Mesenchymal stem cell (in vitro differentiated cells and primary cell): Measurements from ENCODE around the gene MAN2A1.
A peak's percentile ranks its signal among the peaks of the same experiment; 100 is the strongest.

Experiments used
- DNase-seq: peaks from one replicate; pipeline ENCODE4 v3.0.0-alpha.2; 2013
- H2AFZ ChIP-seq: one replicate; pipeline ENCODE4 v1.6.1; 2013; ENCODE audit warnings: low read depth, mild to moderate bottlenecking, control low read depth, inconsistent platforms, low read length, moderate library complexity
- H2AK5ac ChIP-seq: 2 replicates; pipeline ENCODE4 v1.6.1; 2013; ENCODE audit warnings: low read length, moderate library complexity, mild to moderate bottlenecking, inconsistent platforms; ENCODE audit not compliant: severe bottlenecking
- H2BK120ac ChIP-seq: one replicate; pipeline ENCODE4 v1.6.1; 2013; ENCODE audit warnings: low read depth, mild to moderate bottlenecking, inconsistent platforms, low read length, moderate library complexity
- H2BK12ac ChIP-seq, 2 experiments: one replicate each; pipeline ENCODE4 v1.6.1; 2013; ENCODE audit warnings: inconsistent platforms in 2 of 2, low read length in 2 of 2, mild to moderate bottlenecking in 2 of 2, moderate library complexity in 2 of 2, control low read depth in 1 of 2
- H2BK15ac ChIP-seq: one replicate; pipeline ENCODE4 v1.6.1; 2013; ENCODE audit warnings: mild to moderate bottlenecking, low read depth, inconsistent platforms; ENCODE audit not compliant: poor library complexity, severe bottlenecking
- H2BK5ac ChIP-seq: 2 replicates; pipeline ENCODE4 v1.6.1; 2013; ENCODE audit warnings: low read depth, mild to moderate bottlenecking, low read length, control low read depth, inconsistent platforms; ENCODE audit not compliant: poor library complexity, severe bottlenecking
- H3K14ac ChIP-seq, 2 experiments: one replicate each; pipeline ENCODE4 v1.6.1; 2013; ENCODE audit warnings: inconsistent platforms in 2 of 2, low read length in 2 of 2, control low read depth in 1 of 2, mild to moderate bottlenecking in 1 of 2, moderate library complexity in 1 of 2
- H3K18ac ChIP-seq, 2 experiments: one replicate each; pipeline ENCODE4 v1.6.1; 2013; ENCODE audit warnings: inconsistent platforms in 2 of 2, low read length in 2 of 2, control low read depth in 1 of 2, low read depth in 1 of 2, mild to moderate bottlenecking in 1 of 2
- H3K23ac ChIP-seq, 2 experiments: one replicate each; pipeline ENCODE4 v1.6.1; 2013; ENCODE audit warnings: inconsistent platforms in 2 of 2, low read length in 2 of 2, mild to moderate bottlenecking in 2 of 2, moderate library complexity in 2 of 2, control low read depth in 1 of 2
- H3K27ac ChIP-seq: 2 replicates; pipeline ENCODE4 v1.5.1; 2013; ENCODE audit warnings: mild to moderate bottlenecking, moderate library complexity, low read length, control low read depth, inconsistent platforms; ENCODE audit not compliant: poor library complexity, severe bottlenecking
- H3K27me3 ChIP-seq, 2 experiments: 2 replicates each; pipeline versions ENCODE4 v1.6.1 to v1.7.0; 2013; ENCODE audit warnings: low read length in 2 of 2, mild to moderate bottlenecking in 2 of 2, moderate library complexity in 2 of 2, control low read depth in 1 of 2, inconsistent platforms in 1 of 2; ENCODE audit not compliant: control insufficient read depth in 1 of 2, insufficient read depth in 1 of 2
- H3K36me3 ChIP-seq, 2 experiments: 2 replicates each; pipeline versions ENCODE4 v1.6.1 to v1.7.0; 2013; ENCODE audit warnings: low read length in 2 of 2, control low read depth in 1 of 2, inconsistent platforms in 1 of 2, low read depth in 1 of 2, mild to moderate bottlenecking in 1 of 2; ENCODE audit not compliant: insufficient read depth in 2 of 2, control insufficient read depth in 1 of 2
- H3K4ac ChIP-seq, 2 experiments: one replicate each; pipeline ENCODE4 v1.6.1; 2013; ENCODE audit warnings: inconsistent platforms in 2 of 2, low read length in 2 of 2, mild to moderate bottlenecking in 2 of 2, moderate library complexity in 2 of 2, control low read depth in 1 of 2, low read depth in 1 of 2
- H3K4me1 ChIP-seq: 2 replicates; pipeline ENCODE4 v1.6.1; 2013; ENCODE audit warnings: low read depth, low read length, control low read depth; ENCODE audit not compliant: control insufficient read depth, insufficient read depth
- H3K4me2 ChIP-seq: 2 replicates; pipeline ENCODE4 v1.6.1; 2013; ENCODE audit warnings: low read length, mild to moderate bottlenecking, inconsistent platforms; ENCODE audit not compliant: poor library complexity, severe bottlenecking
- H3K4me3 ChIP-seq, 2 experiments: 2 replicates each; pipeline versions ENCODE4 v1.5.1 to v1.7.0; 2013; ENCODE audit warnings: low read length in 2 of 2, mild to moderate bottlenecking in 2 of 2, control low read depth in 1 of 2, low read depth in 1 of 2; ENCODE audit not compliant: insufficient read depth in 1 of 2
- H3K79me1 ChIP-seq: replicated peaks from 2 replicates; pipeline ENCODE4 v1.6.1; 2013; ENCODE audit warnings: mild to moderate bottlenecking, control low read depth, low read length, inconsistent platforms; ENCODE audit not compliant: poor library complexity, severe bottlenecking
- H3K9ac ChIP-seq: 2 replicates; pipeline ENCODE4 v1.7.0; 2013; ENCODE audit warnings: mild to moderate bottlenecking, low read length, moderate library complexity
- H3K9me3 ChIP-seq: 2 replicates; pipeline ENCODE4 v1.7.0; 2013; ENCODE audit warnings: mild to moderate bottlenecking, low read length; ENCODE audit not compliant: control insufficient read depth
- H4K8ac ChIP-seq: one replicate; pipeline ENCODE4 v1.6.1; 2013; ENCODE audit warnings: inconsistent platforms, mild to moderate bottlenecking, low read length, moderate library complexity
- H4K91ac ChIP-seq: one replicate; pipeline ENCODE4 v1.6.1; 2013; ENCODE audit warnings: mild to moderate bottlenecking, low read length, inconsistent platforms
- WGBS: methylation state at CpG from one replicate; pipeline ENCODE4 v1.1.7; 2013; ENCODE audit warnings: mixed read lengths; 5-methylcytosine and 5-hydroxymethylcytosine counted together

MAN2A1 gene

GRCh38 chr5:109852371-109853155 lies 162.8 kb downstream of the MAN2A1 start:
- Histone ChIP-seq H3K23ac (no peak overlapping the region), H2BK120ac (no peak overlapping the region), H3K27ac (no peak overlapping the region), H3K9me3 (no peaks in the 10 kb centered on the region), H4K91ac (no peak overlapping the region), H3K9ac (peak overlapping the region; percentile 13), H3K4me2 (no peak overlapping the region), H3K14ac (no peak overlapping the region), H2BK15ac (no peak overlapping the region), H2AFZ (no peak overlapping the region), H3K18ac (no peak overlapping the region), H3K4me1 (no peaks in the 10 kb centered on the region), H3K79me1 (peaks cover 7% of the 10 kb centered on the region), H4K8ac (no peak overlapping the region), H2AK5ac (no peak overlapping the region), H3K4ac (no peak overlapping the region), H2BK5ac (no peak overlapping the region), H2BK12ac (no peak overlapping the region), H3K36me3 (peaks cover 6 to 61% of the 10 kb centered on the region in 2 experiments), H3K27me3 (no peaks in the 10 kb centered on the region), H3K4me3 (no peak overlapping the region)
- DNase-seq, result peak; percentile 68
- 71% methylated on average over 1 of the region's 1 CpG for WGBS

DNA sequence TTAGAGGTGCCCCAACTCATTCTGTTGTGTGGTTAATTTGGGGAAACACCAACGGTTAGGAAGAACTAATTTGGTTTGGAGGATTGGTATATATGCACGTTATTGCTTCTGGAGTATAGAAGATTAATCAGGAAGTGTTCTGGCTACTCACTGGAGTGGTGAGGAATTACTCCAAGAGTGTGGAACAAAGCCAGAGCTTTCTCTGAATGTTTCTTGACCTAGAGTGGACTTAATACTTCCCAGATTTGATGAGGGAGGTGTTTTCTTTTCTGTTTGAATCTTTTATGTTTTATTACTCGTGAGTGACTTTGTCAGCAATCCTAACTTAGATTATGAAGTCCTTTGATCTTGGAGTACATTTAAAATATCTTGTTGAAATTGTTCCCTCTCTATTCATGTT lies 163.7 kb downstream of the MAN2A1 start:
- Histone ChIP-seq H3K36me3 (peaks cover 9 to 61% of the 10 kb centered on the region in 2 experiments), H3K4me1 (no peaks in the 10 kb centered on the region), H3K4ac (no peak overlapping the region), H2BK12ac (no peak overlapping the region), H3K9ac (no peak overlapping the region), H3K27ac (no peak overlapping the region), H2AK5ac (no peak overlapping the region), H3K9me3 (no peaks in the 10 kb centered on the region), H2BK120ac (peak overlapping the region; percentile 54), H3K18ac (no peak overlapping the region), H2AFZ (no peak overlapping the region), H4K91ac (no peak overlapping the region), H3K27me3 (no peaks in the 10 kb centered on the region), H3K4me3 (no peak overlapping the region), H2BK5ac (no peak overlapping the region), H3K14ac (no peak overlapping the region), H3K23ac (no peak overlapping the region), H3K79me1 (peaks cover 7% of the 10 kb centered on the region), H3K4me2 (no peak overlapping the region), H2BK15ac (no peak overlapping the region), H4K8ac (no peak overlapping the region)
- WGBS, result 86% methylated on average over 2 of the region's 3 CpGs
- no peak for DNase-seq

DNA sequence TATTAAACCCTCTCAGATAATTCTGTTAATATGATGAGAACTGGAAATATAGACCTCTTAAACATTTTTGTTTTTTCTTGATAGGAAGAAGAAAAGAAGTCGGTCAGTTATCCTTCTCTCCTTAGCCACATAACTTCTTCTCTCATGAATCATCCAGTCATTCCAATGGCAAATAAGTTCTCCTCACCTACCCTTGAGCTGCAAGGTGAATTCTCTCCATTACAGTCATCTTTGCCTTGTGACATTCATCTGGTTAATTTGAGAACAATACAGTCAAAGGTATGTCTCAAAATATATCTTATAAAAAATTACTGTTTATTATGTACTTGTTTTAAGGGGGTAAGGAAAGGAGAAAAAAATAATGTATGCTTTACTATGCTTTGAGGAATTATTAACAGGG lies 165.3 kb downstream of the MAN2A1 start:
- H3K18ac ChIP-seq, result no peak overlapping the region
- no peak overlapping the region for H2AK5ac ChIP-seq
- no peak overlapping the region for H3K23ac ChIP-seq
- H2BK5ac ChIP-seq, result no peak overlapping the region
- H3K27ac ChIP-seq, result no peak overlapping the region
- no CpG with 5 or more reads among the region's 1 CpG for WGBS
- H3K4ac ChIP-seq, result no peak overlapping the region
- no peak overlapping the region for H4K8ac ChIP-seq
- no peaks in the 10 kb centered on the region for H3K9me3 ChIP-seq
- no peak overlapping the region for H4K91ac ChIP-seq
- H3K27me3 ChIP-seq, result no peaks in the 10 kb centered on the region
- no peaks in the 10 kb centered on the region for H3K4me1 ChIP-seq
- H3K14ac ChIP-seq, result no peak overlapping the region
- no peak for DNase-seq
- H2BK12ac ChIP-seq, result no peak overlapping the region
- peaks cover 11% of the 10 kb centered on the region for H3K79me1 ChIP-seq
- peaks cover 5 to 47% of the 10 kb centered on the region in 2 experiments for H3K36me3 ChIP-seq
- no peak overlapping the region for H3K4me3 ChIP-seq
- H3K4me2 ChIP-seq, result no peak overlapping the region
- H2AFZ ChIP-seq, result no peak overlapping the region
- no peak overlapping the region for H2BK15ac ChIP-seq
- H3K9ac ChIP-seq, result no peak overlapping the region
- no peak overlapping the region for H2BK120ac ChIP-seq

DNA sequence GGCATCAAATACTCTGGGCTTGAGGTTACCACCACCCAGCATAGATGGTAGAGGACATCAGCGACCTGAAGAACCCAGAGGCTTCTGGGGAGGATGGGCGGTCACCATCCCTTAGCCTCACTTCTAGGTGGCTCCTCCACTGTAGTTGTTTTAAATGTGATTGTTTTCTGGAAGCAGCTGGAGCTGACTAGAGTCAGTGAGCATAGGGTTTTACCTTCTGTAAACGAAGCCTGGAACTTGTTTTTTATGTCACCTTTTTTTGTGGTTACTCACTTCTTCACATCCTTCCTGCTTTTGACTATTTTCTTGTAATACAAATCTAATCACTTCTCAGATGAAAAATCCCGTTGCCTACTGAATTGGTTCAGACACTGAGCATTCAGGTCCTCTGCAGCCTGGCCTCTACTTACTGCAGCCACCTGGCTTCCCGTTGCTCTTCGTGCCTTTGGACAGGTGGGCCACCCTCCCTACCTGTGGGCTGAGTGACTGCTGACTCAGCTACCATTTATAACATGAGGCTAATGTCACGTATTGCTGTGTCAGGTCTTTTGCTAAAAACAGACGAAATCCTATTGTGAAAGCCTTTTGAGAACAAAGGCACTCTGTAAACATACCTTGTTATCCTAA lies 167.8 kb downstream of the MAN2A1 start:
- Histone ChIP-seq H4K91ac (no peak overlapping the region), H3K23ac (no peak overlapping the region), H3K4ac (no peak overlapping the region), H3K4me1 (no peaks in the 10 kb centered on the region), H2BK120ac (no peak overlapping the region), H3K4me3 (no peak overlapping the region), H4K8ac (no peak overlapping the region), H3K18ac (no peak overlapping the region), H2BK15ac (no peak overlapping the region), H2BK12ac (no peak overlapping the region), H3K27me3 (no peaks in the 10 kb centered on the region), H3K79me1 (peaks cover 16% of the 10 kb centered on the region), H3K27ac (no peak overlapping the region), H3K9me3 (no peaks in the 10 kb centered on the region), H3K14ac (no peak overlapping the region), H2AFZ (no peak overlapping the region), H2BK5ac (no peak overlapping the region), H3K36me3 (peaks cover 8 to 60% of the 10 kb centered on the region in 2 experiments), H2AK5ac (no peak overlapping the region), H3K4me2 (no peak overlapping the region), H3K9ac (no peak overlapping the region)
- no peak for DNase-seq
- WGBS, result 89% methylated on average over 7 of the region's 8 CpGs
